H9 (cell line): ENCODE results near the gene PTPMT1. TPM values are rescaled to one million over a fixed set of nuclear protein-coding genes. Genes with fewer than 3 reads are reported as not detected.

ENCODE experiments used
- DNase-seq: peaks from one replicate; pipeline ENCODE4 v3.0.0-alpha.2; 2017
- H2AFZ ChIP-seq: one replicate; pipeline ENCODE4 v1.6.1; 2013; ENCODE audit warnings: mild to moderate bottlenecking, low read length, control low read depth, moderate library complexity
- H2AK5ac ChIP-seq: 2 replicates; pipeline ENCODE4 v1.6.1; 2013; ENCODE audit warnings: low read length, control low read depth, mixed read lengths; ENCODE audit not compliant: insufficient read length
- H2BK120ac ChIP-seq: one replicate; pipeline ENCODE4 v1.6.1; 2013; ENCODE audit warnings: low read depth, mild to moderate bottlenecking, low read length, control low read depth, inconsistent platforms; ENCODE audit not compliant: poor library complexity, severe bottlenecking
- H2BK12ac ChIP-seq: 2 replicates; pipeline ENCODE4 v1.6.1; 2013; ENCODE audit warnings: low read length, control low read depth, mixed read lengths, low read depth; ENCODE audit not compliant: insufficient read length
- H2BK15ac ChIP-seq: 2 replicates; pipeline ENCODE4 v1.6.1; 2013; ENCODE audit warnings: low read depth, low read length, control low read depth
- H2BK20ac ChIP-seq: one replicate; pipeline ENCODE4 v1.6.1; 2013; ENCODE audit warnings: low read depth, mild to moderate bottlenecking, low read length, control low read depth, inconsistent platforms; ENCODE audit not compliant: poor library complexity, severe bottlenecking
- H2BK5ac ChIP-seq: 2 replicates; pipeline ENCODE4 v1.6.1; 2013; ENCODE audit warnings: low read length, control low read depth, mixed read lengths; ENCODE audit not compliant: insufficient read length
- H3K14ac ChIP-seq: 2 replicates; pipeline ENCODE4 v1.6.1; 2013; ENCODE audit warnings: low read length, control low read depth; ENCODE audit not compliant: insufficient read depth
- H3K18ac ChIP-seq: 2 replicates; pipeline ENCODE4 v1.6.1; 2013; ENCODE audit warnings: low read depth, mild to moderate bottlenecking, mixed read lengths, low read length, control low read depth; ENCODE audit not compliant: insufficient read length
- H3K23ac ChIP-seq: 2 replicates; pipeline ENCODE4 v1.6.1; 2013; ENCODE audit warnings: low read length, control low read depth, mixed read lengths, low read depth; ENCODE audit not compliant: insufficient read length
- H3K23me2 ChIP-seq: 2 replicates; pipeline ENCODE4 v1.6.1; 2013; ENCODE audit warnings: low read depth, mild to moderate bottlenecking, mixed read lengths, low read length, control low read depth; ENCODE audit not compliant: insufficient read length, poor library complexity, severe bottlenecking
- H3K27ac ChIP-seq: 2 replicates; pipeline ENCODE4 v1.5.1; 2013; ENCODE audit warnings: low read length, control low read depth, mixed read lengths, low read depth; ENCODE audit not compliant: insufficient read length
- H3K27me3 ChIP-seq: 2 replicates; pipeline ENCODE4 v1.6.1; 2013; ENCODE audit warnings: low read length, control low read depth, inconsistent platforms; ENCODE audit not compliant: insufficient read depth
- H3K4ac ChIP-seq: 2 replicates; pipeline ENCODE4 v1.6.1; 2013; ENCODE audit warnings: low read depth, mild to moderate bottlenecking, control low read depth, inconsistent platforms, low read length, moderate library complexity
- H3K4me1 ChIP-seq: 2 replicates; pipeline ENCODE4 v1.6.1; 2013; ENCODE audit warnings: low read length, control low read depth, inconsistent platforms; ENCODE audit not compliant: insufficient read depth
- H3K4me2 ChIP-seq: 2 replicates; pipeline ENCODE4 v1.6.1; 2013; ENCODE audit warnings: low read length, control low read depth, mixed read lengths; ENCODE audit not compliant: insufficient read length, insufficient read depth
- H3K56ac ChIP-seq: 2 replicates; pipeline ENCODE4 v1.6.1; 2013; ENCODE audit warnings: low read depth, mild to moderate bottlenecking, mixed read lengths, low read length, control low read depth; ENCODE audit not compliant: insufficient read length
- H3K79me1 ChIP-seq: 2 replicates; pipeline ENCODE4 v1.6.1; 2013; ENCODE audit warnings: low read depth, mild to moderate bottlenecking, moderate library complexity, low read length, control low read depth, inconsistent platforms; ENCODE audit not compliant: insufficient read depth, poor library complexity, severe bottlenecking
- H3K79me2 ChIP-seq: 2 replicates; pipeline ENCODE4 v1.6.1; 2013; ENCODE audit warnings: low read length, control low read depth, inconsistent platforms; ENCODE audit not compliant: insufficient read depth
- H3K9ac ChIP-seq: 2 replicates; pipeline ENCODE4 v1.6.1; 2013; ENCODE audit warnings: low read length, control low read depth, mixed read lengths; ENCODE audit not compliant: insufficient read length; ENCODE audit errors: extremely low read depth
- H3K9me3 ChIP-seq: one replicate; pipeline ENCODE4 v1.6.1; 2013; ENCODE audit warnings: low read depth, low read length, inconsistent platforms; ENCODE audit not compliant: control insufficient read depth
- H3T11ph ChIP-seq: one replicate; pipeline ENCODE4 v1.6.1; 2013; ENCODE audit warnings: mild to moderate bottlenecking, low read length, control low read depth, inconsistent platforms
- H4K20me1 ChIP-seq: one replicate; pipeline ENCODE4 v1.6.1; 2013; ENCODE audit not compliant: control insufficient read depth, insufficient read length, insufficient read depth
- H4K5ac ChIP-seq: 2 replicates; pipeline ENCODE4 v1.6.1; 2013; ENCODE audit warnings: low read depth, mild to moderate bottlenecking, mixed read lengths, low read length, control low read depth; ENCODE audit not compliant: insufficient read length
- H4K8ac ChIP-seq: replicated peaks from 2 replicates; pipeline ENCODE4 v1.6.1; 2013; ENCODE audit warnings: low read length, control low read depth, mixed read lengths, low read depth; ENCODE audit not compliant: insufficient read length
- H4K91ac ChIP-seq: 2 replicates; pipeline ENCODE4 v1.6.1; 2013; ENCODE audit warnings: low read depth, mild to moderate bottlenecking, moderate library complexity, mixed read lengths, low read length, control low read depth; ENCODE audit not compliant: insufficient read length
- H3K27ac Mint-ChIP-seq, 3 experiments: 2 replicates in 2 of 3; 3 replicates in 1 of 3; pipeline ENCODE4 v1.8.0; 2020 to 2021; ENCODE audit warnings: mixed read lengths in 3 of 3, mild to moderate bottlenecking in 1 of 3, moderate library complexity in 1 of 3
- H3K27me3 Mint-ChIP-seq: 2 replicates; pipeline ENCODE4 v1.8.0; 2021; ENCODE audit warnings: low read depth, mild to moderate bottlenecking, moderate library complexity, mixed read lengths
- H3K36me3 Mint-ChIP-seq, 3 experiments: 2 replicates in 2 of 3; 3 replicates in 1 of 3; pipeline ENCODE4 v1.8.0; 2020 to 2021; ENCODE audit warnings: low read depth in 3 of 3, mixed read lengths in 3 of 3; ENCODE audit not compliant: insufficient read depth in 1 of 3
- H3K4me1 Mint-ChIP-seq, 2 experiments: 2 replicates each; pipeline ENCODE4 v1.8.0; 2020; ENCODE audit warnings: mixed read lengths in 2 of 2
- H3K4me3 Mint-ChIP-seq, 2 experiments: 2 replicates in 1 of 2; 3 replicates in 1 of 2; pipeline ENCODE4 v1.8.0; 2020 to 2021; ENCODE audit warnings: mild to moderate bottlenecking in 2 of 2, mixed read lengths in 2 of 2, moderate library complexity in 1 of 2
- H3K9me3 Mint-ChIP-seq, 2 experiments: 2 replicates in 1 of 2; 3 replicates in 1 of 2; pipeline ENCODE4 v1.8.0; 2020; ENCODE audit warnings: mild to moderate bottlenecking in 2 of 2, mixed read lengths in 2 of 2, moderate library complexity in 1 of 2
- WGBS: extraction: QIAGEN DNeasy Blood & Tissue Kit; methylation state at CpG from one replicate; pipeline ENCODE4 v1.1.7; 2013; ENCODE audit warnings: missing lambda C conversion rate, low lambda C conversion rate, mixed read lengths; ENCODE audit not compliant: insufficient read length; ENCODE audit errors: extremely low coverage; 5-methylcytosine and 5-hydroxymethylcytosine counted together
- total RNA-seq: library from RNA; stranded (reverse); gene quantifications from 2 replicates; pipeline ENCODE4 v1.2.1, GENCODE V29; 2021
- TF ChIP-seq, protein P1 (sequence below): fragments of 200-600 bp; sonication (generic); conservative IDR thresholded peaks from 3 replicates; pipeline ENCODE4 v1.8.0; 2021; ENCODE audit warnings: antibody characterized with exemption, mild to moderate bottlenecking

PTPMT1 gene
- total RNA-seq, 1 experiment from 2014 or later = 72.9 TPM

GRCh38 chr11:47536915-47537314 is 28.5 kb upstream of the PTPMT1 start:
- H3K36me3 Mint-ChIP-seq = peaks cover 3 to 20% (median 11%) of the 10 kb centered on the region in 3 experiments; a peak in 6 of 7 replicates
- Histone ChIP-seq H3K4me2 (no peak overlapping the region), H4K8ac (no peak overlapping the region), H4K5ac (no peak overlapping the region), H2AK5ac (no peak overlapping the region), H2BK5ac (no peak overlapping the region), H3K9me3 (no peaks in the 10 kb centered on the region), H2BK20ac (no peak overlapping the region), H3K23ac (no peak overlapping the region), H3K27me3 (no peaks in the 10 kb centered on the region), H3K27ac (no peak overlapping the region), H3K4ac (no peak overlapping the region), H3K18ac (no peak overlapping the region), H3K23me2 (no peaks in the 10 kb centered on the region), H4K91ac (no peak overlapping the region), H3K14ac (no peak overlapping the region), H2BK120ac (no peak overlapping the region), H3K79me1 (peaks cover 3% of the 10 kb centered on the region), H2BK15ac (no peak overlapping the region), H2BK12ac (no peak overlapping the region), H3T11ph (no peak overlapping the region), H3K79me2 (peaks cover 63% of the 10 kb centered on the region; the same call in 1 of the 2 replicates), H3K9ac (no peak overlapping the region), H4K20me1 (no peaks in the 10 kb centered on the region), H3K4me1 (peaks cover 4% of the 10 kb centered on the region; the same call in 1 of the 2 replicates), H3K56ac (no peak overlapping the region), H2AFZ (no peak overlapping the region)
- DNase-seq = no peak
- no peaks in the 10 kb centered on the region for H3K27me3 Mint-ChIP-seq
- H3K4me3 Mint-ChIP-seq = no peak overlapping the region
- no peak overlapping the region for H3K27ac Mint-ChIP-seq
- peaks cover 33 to 37% of the 10 kb centered on the region in 2 experiments for H3K4me1 Mint-ChIP-seq
- TF ChIP-seq, protein P1, sequence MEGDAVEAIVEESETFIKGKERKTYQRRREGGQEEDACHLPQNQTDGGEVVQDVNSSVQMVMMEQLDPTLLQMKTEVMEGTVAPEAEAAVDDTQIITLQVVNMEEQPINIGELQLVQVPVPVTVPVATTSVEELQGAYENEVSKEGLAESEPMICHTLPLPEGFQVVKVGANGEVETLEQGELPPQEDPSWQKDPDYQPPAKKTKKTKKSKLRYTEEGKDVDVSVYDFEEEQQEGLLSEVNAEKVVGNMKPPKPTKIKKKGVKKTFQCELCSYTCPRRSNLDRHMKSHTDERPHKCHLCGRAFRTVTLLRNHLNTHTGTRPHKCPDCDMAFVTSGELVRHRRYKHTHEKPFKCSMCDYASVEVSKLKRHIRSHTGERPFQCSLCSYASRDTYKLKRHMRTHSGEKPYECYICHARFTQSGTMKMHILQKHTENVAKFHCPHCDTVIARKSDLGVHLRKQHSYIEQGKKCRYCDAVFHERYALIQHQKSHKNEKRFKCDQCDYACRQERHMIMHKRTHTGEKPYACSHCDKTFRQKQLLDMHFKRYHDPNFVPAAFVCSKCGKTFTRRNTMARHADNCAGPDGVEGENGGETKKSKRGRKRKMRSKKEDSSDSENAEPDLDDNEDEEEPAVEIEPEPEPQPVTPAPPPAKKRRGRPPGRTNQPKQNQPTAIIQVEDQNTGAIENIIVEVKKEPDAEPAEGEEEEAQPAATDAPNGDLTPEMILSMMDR = no peak
- WGBS = no CpG with 5 or more reads among the region's 3 CpGs
- H3K9me3 Mint-ChIP-seq = no peaks in the 10 kb centered on the region
